Skin of body (tissue), 2 donors: ENCODE measurements around the gene ABCC5. TPM values are rescaled to one million over a fixed set of nuclear protein-coding genes. Genes with fewer than 3 reads are reported as not detected.

Source experiments
- DNase-seq: peaks from one replicate; lab custom pipeline; 2025; lab: John Stamatoyannopoulos, UW
- total RNA-seq: library from RNA; depleted of rRNA; stranded (reverse); fragments of >200 nt; gene quantifications from one replicate; pipeline ENCODE4 v1.2.3, GENCODE V29; 2014

The ABCC5 gene
- total RNA-seq, 1 donor from 2014 or later, result 26.0 TPM

DNA sequence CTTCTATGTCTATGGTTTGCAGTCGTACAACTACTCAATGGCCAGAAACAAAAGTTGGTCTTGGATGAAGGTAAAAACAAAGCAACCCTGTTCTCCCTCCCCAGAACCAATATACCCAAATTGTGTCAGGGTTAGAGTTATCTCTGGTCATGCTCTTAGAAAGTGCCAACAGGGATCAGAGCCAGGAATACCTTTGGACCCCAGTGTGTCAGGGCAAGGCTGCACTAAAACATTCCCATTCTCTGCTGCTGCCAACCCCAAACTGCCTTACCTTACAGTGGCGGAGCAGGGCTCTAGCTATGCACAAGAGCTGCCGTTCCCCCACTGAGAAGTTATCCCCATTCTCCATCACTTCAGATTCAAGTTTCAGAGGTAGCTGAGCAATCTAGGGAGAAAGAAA, 90.6 kb downstream of the ABCC5 start:
- no peak for DNase-seq

DNA sequence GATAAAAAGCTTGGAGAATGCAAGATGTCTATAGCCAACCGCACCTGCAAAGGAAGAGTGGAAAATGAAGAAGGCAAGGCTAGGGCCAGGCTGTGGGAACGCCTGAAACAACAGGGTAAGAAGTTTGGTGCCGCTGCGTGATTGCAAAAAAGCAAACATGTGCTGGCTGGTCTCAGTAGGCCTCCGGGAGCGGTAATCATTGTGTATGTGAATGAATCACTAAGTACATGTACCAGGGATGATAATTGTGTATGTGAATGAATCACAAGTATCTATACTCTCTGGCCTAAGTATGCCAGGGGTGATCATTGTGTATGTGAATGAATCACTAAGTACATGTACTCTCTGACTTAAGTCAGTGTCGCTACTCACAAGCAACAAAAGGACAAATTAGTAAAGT, 92.7 kb downstream of the ABCC5 start:
- no peak for DNase-seq

DNA sequence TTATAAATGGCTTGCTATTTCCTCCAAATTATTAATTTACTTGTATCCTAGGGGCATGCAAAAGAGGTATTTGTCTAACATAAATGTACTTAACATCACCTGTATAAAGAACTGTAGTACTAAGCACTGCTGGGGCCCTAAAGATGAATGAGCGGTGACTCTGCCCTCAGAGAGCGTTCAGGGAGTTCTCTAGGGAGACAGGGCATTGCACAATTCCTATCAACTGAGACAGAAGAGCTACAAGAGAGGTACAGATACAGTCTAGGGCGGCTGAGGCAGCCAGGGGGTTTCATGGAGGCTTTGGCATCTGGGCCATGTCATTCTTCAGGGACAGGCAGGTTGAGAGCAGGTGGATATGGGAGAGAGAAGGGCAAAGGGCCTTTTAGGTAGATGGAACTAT, 93.1 kb downstream of the ABCC5 start:
- DNase-seq, result no peak

DNA sequence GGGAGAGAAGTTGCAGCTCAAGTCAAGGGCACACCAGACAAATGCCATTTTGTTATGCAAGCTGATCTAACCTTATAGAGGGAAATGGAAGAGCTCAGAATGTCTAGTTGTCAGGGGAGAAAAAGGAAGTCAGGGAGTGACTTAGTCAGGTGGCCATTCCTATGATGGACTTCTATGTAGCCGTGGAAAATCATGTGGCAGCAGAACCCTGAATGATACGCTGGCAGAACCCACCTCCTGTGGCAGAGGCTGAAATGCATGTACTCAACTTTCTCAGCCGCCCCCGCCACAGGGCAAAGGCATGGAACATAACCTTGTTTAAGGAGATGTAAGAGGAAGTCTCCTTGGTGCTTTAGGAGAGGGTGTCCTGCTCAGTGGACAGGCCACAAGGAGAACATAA, 95.3 kb downstream of the ABCC5 start:
- no peak for DNase-seq

DNA sequence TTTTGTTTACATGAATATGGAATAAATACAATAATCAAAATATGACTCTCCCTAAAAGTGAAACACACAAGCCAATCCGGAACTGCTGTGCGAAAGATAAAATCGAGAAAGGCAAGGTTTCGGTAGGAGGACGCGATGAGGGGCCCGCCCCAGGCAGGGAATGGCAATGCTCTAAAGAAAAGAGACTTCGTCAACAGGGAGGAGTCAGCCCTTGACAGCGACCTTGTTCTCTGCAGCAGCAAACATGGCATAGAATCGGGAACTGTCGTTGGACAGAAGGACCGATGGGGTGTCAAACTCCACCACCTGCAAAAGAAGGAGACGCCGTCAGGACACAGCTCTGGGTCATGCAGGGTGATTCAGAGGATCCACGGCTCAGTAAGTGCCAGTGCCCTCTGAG, 96.6 kb downstream of the ABCC5 start:
- no peak for DNase-seq

DNA sequence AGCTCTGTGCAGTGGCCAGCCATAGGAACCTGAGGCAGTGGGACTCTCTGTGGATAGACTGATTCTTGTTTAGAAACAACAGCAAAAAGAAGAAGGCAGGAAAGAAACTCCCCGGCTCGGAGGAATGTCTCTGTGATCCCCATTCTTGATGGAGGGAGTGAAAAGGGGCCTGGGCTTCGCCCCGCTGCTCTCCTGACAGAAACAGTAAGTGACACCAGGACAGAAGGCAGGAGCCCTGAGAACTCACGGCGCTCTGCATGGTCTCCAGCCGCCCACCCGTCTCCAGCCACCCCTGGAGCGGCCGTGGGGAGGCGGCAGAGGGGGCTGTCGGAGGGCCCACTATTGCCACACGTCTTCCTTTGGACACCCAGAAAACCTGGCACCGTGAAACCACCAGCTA, 97.3 kb downstream of the ABCC5 start:
- DNase-seq, result no peak

DNA sequence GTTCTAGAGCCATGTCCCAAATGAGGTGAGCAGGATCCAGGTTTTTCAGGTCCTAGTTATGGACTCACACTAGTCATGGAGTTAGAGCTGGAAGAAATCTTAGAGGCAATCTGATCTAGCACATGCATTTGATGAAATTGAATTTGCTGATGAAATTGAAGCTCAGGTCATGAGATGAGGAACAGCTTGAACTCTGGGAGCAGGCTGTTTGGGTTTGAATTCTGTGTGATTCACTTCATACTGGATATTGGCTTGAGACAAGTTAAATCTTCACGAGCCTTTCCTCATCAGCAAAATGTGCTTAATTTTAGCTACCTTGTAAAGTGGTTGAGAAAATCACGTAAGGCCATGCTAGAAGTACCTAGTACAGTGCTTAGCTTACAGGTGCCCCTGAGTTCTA, 99.5 kb downstream of the ABCC5 start:
- no peak for DNase-seq

DNA sequence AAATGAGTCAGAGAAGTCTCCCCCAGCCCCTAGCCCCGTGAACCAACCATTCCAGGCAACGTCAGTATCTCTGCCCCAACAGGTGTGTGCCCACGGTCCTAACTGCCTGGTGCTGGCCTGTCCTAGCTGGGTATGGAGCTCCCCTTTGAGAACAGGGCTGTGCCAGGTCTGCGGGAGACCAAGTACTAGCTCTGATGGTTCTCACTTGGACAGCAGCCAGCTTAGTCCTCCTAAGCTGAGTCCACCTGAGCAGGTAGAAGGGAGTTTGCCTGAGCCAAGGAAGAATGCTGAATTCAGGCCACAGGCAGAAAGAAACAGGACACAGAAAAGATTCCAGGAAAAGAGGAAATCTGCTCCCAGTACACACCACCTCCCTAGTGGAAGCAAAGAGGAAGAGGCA, 99.9 kb downstream of the ABCC5 start:
- DNase-seq, result no peak

DNA sequence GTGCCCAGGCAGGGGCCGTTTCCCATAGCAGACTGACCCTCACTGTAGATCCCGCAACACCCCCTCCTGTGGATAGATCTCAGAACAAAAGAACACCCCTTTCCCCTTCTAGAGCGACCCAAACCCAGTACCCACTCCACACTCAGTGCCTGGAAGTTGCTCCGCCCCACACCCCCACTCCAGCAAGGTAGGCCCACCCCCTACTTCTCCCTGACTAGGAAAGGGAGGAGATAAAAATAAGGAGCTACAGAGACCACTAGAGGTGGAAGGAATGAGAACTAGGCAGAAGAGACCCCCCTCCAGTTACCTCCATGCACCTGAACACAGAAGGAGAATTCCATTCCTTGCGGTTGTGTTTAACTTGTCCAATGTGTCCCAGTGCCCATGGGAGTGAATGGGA, 102.8 kb downstream of the ABCC5 start:
- DNase-seq, result no peak

DNA sequence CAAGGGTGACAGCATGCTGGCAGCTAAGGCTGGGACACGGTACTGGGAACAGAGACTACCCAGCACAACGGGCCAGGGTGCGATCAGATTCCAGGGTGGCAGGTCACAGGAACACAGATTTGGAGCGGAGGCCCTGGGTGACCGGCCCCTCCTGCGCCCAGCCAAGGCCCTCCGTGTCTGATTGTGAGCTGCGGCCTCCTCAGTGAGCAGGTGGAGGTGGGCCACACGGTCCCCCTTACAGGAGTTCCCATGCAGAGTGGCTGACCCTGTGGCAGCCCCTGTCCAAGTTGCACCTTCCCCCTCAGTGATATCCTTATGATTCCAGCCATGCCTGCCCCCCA, 104.1 kb downstream of the ABCC5 start:
- no peak for DNase-seq

DNA sequence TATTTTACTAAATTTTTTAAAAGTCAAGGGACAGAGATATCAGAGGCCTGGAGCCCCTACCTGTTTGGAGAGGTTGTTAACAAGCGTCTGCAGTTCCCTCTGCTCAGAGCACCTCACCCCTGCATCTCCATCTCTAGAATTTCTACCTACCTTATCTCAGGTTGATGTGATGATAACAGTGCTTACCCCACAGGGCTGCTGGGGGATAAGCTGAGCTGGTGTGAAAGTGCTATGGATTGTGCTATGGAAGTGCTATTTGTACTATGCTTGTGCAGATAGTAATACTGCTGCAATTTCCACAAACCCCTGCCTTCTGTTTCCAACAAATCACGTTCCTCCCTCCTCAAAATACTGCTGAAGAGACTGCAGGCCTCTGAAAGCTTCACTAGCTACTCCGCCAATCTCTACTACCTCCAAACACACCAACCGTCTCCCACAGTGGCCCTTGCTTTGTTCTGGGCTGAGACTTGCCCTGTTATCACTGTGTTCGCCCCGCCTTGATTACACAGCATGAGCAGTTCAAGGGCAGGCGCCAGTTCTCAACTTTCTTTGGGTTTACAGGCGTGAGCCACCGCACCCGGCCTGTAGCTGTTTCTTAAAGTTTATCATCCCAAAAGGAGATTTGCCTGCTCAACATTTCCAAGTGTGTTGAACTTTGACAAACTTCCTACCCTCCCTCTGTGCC, 104.6 kb downstream of the ABCC5 start:
- no peak for DNase-seq

DNA sequence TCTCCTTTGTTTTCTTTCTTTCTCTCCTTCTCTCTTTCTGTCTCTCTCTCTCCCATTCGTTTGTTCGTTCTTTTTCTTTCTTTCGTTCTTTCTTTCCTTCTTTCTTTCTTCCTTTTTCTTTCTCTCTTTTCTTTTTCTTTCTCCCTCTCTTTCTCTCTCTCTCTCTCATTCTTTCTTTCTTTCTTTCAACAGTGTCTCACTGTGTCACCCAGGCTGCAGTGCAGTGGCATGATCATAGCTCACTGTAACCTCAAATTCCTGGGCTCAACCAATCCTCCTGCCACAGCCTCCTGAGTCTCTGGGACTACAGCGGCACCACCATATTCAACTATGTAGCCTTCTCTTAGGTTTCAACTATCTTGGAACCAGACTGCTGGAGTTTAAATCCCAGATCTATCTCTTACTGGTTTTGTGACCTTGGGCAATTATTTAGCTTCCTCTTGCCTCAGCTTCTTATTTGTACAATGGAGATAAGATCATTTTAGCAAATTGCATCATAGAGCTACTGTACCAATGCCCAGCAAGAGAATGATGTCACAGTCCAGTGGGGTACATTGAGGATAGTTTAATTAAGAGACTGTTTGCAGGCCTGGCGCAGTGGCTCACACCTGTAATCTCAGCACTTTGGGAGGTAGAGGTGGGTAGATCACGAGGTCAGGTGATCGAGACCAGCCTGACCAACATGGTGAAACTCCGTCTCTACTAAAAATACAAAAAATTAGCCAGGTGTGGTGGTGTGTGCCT, 105.7 kb downstream of the ABCC5 start:
- no peak for DNase-seq

DNA sequence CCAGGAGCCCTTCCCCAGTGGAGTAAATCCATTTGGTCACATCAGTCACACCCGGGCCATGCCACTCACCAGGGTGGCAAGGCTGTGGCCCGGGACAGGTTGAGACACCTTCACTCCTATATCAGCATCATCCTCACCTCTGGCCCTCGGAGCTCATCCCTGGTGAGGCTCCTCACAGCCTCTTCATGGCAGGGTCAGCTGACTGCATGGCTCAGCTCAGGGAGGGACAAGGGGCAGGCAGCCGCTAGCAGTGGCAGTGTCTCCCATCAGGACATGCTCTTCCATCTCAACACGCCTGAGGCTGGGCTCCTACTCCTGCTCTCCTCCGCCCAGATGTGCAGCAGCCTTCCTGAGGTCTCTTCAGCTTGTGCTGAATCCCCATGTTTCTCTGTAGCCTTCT, 106.6 kb downstream of the ABCC5 start:
- DNase-seq, result no peak

DNA sequence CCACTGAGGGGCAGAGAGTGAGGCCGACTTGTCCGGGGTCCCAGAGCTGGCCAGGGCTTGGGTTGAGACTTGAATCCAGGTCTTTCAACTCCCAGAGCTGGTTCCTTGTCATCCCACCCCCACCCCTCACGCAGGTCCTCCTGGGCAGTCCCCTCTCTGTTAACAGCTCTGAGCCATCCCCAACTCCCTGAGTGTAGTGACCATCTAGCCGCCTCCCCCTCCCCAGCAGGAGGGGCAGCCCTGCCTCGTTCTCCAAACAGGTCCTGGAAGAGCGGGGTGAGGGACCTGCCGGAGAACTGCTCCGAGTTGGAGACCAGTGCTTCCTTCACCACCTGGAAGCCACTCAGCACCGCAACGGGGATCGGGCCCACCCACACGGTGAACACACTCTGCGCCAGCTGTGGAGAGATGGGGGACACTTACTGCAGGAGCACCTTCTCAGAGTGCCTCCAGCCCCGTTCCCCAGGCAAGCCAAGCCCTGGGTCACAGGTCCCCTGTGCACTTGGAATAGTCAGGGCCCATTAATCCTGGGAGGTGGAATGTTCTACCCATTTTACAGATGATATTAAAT, 108.6 kb downstream of the ABCC5 start:
- no peak for DNase-seq

DNA sequence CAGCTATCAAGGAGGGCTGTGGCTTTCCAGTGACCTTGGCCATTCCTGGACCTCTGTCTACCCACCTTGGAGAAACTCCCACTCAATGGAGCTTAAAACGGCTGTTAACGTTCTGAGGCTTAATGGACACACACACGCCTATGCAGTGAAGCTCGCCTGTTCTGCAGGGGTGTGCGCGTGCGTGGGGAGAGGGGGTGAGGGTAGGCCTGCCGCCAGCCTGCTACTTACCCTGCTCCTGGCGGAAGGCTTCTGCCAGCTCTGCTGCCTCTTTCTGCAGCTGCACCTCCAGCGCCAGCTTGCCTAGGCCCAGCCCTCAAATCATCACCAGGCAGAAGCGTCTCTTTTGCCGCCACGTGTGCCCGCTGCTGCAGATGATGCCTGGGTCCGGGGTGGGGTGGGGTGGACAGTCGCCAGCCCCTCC, 109.8 kb downstream of the ABCC5 start:
- no peak for DNase-seq

DNA sequence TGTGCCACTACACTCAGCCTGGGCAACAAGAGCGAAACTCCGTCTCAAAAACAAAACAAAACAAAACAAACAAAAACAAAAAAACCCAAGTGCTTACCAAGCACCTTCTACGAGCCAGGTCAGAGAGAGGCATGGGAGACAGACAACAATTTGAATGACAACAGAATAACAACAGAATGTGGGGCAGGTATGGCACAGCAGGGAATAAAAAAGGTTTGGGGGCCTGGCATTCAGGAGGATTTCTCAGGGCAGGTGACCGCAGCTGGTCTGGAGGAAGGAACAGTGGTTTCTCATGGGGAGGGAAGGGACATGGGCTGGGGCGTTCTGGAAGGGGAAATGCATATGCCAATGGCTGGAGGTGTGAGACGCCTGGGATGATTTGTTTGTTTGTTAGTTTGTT, 110.5 kb downstream of the ABCC5 start:
- DNase-seq, result no peak

DNA sequence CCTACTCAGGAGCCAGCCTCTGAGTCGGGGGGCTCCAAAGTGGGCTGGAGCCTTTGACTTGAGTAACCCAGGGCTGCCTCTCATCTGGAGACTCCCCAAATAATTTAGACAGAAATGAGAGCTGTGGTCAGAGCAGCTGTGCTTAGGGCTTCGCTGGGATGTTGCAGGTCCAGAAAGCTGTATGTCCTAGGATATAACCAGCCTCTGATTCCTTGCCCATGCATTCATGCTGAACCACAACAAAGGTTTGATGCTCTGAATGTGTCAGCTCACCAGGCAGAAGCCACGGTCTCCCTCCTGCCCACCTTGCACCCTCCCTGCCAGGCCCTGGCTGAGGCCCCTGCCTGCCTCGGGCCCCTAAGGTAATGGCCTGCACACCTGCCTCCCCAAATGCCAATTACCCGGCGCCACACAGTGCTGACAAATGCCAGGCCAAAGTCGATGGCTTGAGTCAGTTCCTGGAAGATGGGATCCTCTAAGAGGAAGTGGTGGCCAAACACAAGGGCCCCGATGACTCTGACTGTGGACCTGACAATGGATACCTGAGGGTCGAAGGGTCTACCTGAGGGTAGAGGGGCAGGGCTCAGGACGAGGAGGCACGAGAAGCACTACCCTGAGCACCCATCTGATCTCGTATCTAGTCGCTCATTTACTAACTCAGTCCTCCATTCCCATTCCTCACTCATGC, 111.3 kb downstream of the ABCC5 start:
- no peak for DNase-seq

DNA sequence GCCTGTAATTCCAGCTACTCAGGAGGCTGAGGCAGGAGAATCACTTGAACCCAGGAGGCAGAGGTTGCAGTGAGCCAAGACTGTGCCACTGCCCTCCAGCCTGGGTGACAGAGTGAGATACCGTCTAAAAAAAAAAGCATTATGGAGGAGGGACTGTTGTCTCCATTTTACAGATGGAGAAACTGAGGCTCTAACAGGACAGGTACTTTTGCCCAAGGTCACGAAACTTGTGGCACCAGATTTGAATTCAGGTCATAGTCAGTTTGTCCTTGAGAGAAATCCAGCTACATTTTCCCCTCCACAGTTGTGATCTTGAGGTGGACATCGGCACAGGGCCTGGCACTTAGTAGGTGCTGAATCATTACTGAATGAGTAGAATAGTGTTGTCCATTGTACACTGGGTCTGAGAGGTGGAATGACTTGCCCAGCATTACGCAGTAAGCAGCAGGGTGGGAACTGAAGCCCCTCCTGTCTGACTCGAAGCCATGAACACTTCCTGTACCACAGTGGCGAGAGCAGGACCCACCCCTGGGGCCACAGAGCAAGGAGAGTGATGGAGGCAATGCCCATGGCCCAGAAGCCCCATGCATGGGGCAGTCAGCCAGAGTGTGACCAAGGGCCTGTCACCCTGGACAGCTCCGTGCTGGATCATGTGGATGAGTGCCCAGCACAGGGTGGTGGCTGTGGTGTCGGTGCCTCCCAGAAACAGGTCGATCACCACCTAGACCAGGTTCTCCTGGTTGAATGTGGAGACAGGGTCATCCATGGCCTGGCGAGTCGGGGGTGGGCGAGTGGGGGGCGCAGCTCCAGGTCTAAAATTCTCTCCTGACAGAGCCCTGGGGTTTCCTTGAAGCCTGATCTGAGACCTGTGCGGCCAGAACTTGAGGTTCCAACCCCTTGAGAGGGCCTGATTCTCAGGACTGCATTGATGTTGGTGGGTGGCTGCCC, 112.6 kb downstream of the ABCC5 start:
- DNase-seq, result no peak

DNA sequence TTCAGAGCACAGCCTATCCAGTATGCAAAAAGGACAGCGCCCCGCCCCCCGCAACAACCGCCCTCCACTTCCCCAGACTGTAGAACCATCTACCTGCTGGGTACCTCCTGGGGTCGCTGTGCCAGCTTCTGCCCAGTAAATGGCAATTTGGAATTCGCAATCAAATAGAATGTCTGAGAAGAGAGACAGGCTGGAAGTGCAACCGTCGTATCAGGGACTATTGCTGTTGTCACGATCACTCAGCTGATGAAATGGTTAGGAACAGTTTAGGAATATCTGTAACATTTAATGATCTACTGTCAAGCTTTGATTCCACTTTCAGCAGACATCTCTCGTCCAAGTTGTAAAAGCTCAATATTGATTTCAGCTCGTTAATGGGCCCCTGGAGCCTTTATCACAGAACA, 119.7 kb downstream of the ABCC5 start:
- DNase-seq, result no peak

DNA sequence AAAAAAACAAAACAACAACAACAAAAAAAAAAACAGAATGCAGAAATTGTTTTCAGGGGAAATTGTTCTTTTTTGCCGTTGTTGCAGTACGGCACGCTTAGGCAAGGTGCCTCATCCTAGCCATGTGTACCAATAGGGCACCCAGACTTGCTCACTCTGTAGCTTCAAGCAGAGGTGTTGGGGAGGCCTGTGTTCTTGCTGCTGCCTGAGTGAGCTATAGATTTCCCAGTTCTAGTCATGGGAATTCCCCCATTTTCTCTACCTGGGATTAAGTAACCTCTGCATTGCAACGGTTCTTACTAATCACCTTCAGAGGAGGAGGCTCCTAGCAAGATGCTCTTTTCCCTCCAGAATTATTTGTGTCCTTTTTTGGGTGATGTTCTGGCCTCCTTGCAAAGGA, 120.1 kb downstream of the ABCC5 start:
- DNase-seq, result no peak

DNA sequence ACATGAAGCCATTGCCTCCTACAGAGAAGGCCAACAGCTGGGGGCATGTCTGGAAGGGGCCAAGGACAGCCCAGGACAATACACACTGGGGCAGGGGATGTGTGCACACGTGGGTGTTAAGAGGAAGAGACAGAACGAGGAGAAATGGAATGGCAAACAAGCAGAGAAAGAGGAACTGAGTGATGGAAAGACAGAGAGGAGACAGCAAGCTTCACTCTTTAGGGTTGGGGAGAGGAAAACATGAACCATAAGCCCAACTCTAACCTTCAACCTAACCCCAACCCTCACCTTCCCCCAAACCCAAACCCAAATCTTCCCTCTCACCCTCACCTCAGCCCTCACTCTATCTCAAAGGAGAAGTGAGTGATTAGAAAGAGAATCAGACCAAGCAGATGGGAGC, 121.1 kb downstream of the ABCC5 start:
- DNase-seq, result no peak
